ENCODE data around the gene EFNA2.

The EFNA2 gene

DNA sequence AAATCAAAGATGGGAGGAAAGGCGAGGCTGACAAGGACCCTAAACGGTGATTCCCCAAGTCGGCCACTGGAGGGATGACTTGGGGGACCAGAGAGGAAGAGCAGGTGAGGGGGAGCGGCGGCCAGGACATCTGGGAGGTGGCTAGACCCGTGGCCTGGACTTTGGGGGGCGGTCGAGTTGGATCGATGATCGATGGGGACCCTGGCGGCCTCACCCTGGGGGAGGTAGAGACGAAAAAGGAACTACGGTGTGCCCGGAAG lies 24.2 kb upstream of the EFNA2 start:
- peak overlapping the region; percentile 90 for H3K4me2 ChIP-seq (ENCODE audit: low read length)
- peak overlapping the region; percentile 81 for H3K4me3 ChIP-seq (ENCODE audit: low read depth, low read length)
- TF ChIP-seq, protein P1, sequence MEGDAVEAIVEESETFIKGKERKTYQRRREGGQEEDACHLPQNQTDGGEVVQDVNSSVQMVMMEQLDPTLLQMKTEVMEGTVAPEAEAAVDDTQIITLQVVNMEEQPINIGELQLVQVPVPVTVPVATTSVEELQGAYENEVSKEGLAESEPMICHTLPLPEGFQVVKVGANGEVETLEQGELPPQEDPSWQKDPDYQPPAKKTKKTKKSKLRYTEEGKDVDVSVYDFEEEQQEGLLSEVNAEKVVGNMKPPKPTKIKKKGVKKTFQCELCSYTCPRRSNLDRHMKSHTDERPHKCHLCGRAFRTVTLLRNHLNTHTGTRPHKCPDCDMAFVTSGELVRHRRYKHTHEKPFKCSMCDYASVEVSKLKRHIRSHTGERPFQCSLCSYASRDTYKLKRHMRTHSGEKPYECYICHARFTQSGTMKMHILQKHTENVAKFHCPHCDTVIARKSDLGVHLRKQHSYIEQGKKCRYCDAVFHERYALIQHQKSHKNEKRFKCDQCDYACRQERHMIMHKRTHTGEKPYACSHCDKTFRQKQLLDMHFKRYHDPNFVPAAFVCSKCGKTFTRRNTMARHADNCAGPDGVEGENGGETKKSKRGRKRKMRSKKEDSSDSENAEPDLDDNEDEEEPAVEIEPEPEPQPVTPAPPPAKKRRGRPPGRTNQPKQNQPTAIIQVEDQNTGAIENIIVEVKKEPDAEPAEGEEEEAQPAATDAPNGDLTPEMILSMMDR (IDR thresholded peaks at IDR 0.05) = peak; percentile 27
- no peaks in the 10 kb centered on the region for H3K9me3 ChIP-seq (ENCODE audit: control insufficient read depth, low read length)
- H3K4me1 ChIP-seq = peaks cover 36% of the 10 kb centered on the region
- H2AFZ ChIP-seq = peak overlapping the region; percentile 68
- H3K27me3 ChIP-seq (ENCODE audit: control insufficient read depth, insufficient read depth, low read length) = no peaks in the 10 kb centered on the region
- no peaks in the 10 kb centered on the region for H3K36me3 ChIP-seq (ENCODE audit: control insufficient read depth, insufficient read depth, low read length)
- no peaks in the 10 kb centered on the region for H3K79me2 ChIP-seq
- H3K27ac ChIP-seq = peak overlapping the region; percentile 100
- H3K9ac ChIP-seq = peak overlapping the region; percentile 70

DNA sequence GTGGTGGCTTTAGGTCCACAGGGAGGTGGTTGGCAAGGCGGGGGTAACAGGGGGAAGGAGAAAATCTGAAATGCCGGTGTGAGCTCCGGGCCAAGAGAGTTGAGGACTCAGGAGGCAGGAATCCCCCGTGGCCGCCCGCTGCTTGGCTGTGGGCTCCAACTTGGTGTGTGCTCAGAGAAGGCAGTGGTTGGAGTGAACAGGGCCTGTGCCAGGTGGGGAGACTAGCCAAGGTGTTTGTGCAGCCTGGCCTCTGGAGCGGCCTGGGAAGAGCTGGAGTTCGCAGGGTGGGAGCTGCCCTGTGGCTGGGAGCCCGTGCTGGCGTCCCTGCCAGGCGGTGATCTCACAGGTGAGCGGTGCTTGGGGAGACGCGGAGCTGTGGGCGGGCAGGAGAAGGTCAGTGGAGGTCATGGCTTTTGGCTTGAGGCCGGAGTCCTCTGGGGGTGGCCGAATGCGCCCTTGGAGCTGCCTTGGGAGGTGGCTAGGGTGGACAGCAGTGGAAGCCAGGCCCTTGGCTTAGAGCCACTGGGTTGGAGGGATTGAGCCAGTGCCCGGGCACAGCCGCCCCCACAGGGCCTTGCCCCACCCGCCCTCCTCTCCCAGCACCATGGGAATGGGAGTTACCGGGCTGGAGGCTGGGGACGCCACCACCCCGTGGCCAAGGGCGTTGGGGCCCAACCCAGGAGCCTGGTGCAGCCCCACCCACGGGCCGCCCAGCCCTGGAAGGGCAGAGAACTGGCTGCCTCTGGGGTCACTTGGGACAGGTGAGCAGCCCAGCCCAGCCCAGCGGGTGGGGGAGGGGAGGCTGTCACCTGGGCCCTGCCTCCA lies 23.7 kb upstream of the EFNA2 start:
- peak overlapping the region; percentile 70 for H3K9ac ChIP-seq
- H3K9me3 ChIP-seq (ENCODE audit: control insufficient read depth, low read length) = no peaks in the 10 kb centered on the region
- H3K36me3 ChIP-seq (ENCODE audit: control insufficient read depth, insufficient read depth, low read length) = no peaks in the 10 kb centered on the region
- TF ChIP-seq, protein P1 (IDR thresholded peaks at IDR 0.05) = peak; percentile 10
- H2AFZ ChIP-seq = peak overlapping the region; percentile 68
- peak overlapping the region; percentile 81 for H3K4me3 ChIP-seq (ENCODE audit: low read depth, low read length)
- peaks cover 38% of the 10 kb centered on the region for H3K4me1 ChIP-seq
- peak overlapping the region; percentile 90 for H3K4me2 ChIP-seq (ENCODE audit: low read length)
- H3K27me3 ChIP-seq (ENCODE audit: control insufficient read depth, insufficient read depth, low read length) = no peaks in the 10 kb centered on the region
- peak overlapping the region; percentile 100 for H3K27ac ChIP-seq
- H3K79me2 ChIP-seq = no peaks in the 10 kb centered on the region

DNA sequence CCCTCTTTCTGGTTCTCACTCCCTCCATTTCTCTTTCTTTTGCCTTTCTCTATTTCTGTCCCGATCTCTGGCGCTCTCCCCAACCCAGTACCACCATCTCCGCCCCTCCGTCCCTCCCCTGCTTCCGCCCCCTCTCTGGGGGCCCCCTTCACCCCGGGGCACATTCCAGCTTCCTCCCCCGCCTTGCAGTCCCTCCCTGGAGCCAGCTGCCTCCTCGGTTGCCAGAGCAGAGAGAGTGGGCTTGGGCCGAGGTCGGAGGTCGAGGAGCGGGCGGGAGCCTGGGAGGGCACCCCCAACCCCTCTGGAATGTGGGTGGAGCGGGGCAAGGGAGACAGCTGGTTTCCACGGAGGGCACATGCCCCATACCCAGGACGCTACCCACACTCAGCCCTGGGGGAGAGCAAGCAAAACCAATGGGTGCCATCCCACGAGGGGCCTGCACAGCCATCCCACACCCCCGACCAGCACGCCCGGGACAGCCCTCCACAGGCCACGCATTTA lies 23.0 kb upstream of the EFNA2 start:
- peaks cover 43% of the 10 kb centered on the region for H3K4me1 ChIP-seq
- no peaks in the 10 kb centered on the region for H3K36me3 ChIP-seq (ENCODE audit: control insufficient read depth, insufficient read depth, low read length)
- no peaks in the 10 kb centered on the region for H3K9me3 ChIP-seq (ENCODE audit: control insufficient read depth, low read length)
- H3K9ac ChIP-seq = no peak overlapping the region
- H3K27ac ChIP-seq = peak overlapping the region; percentile 100
- TF ChIP-seq, protein P1 (IDR thresholded peaks at IDR 0.05) = no peak
- H3K4me3 ChIP-seq (ENCODE audit: low read depth, low read length) = peak overlapping the region; percentile 44
- H2AFZ ChIP-seq = peak overlapping the region; percentile 68
- H3K4me2 ChIP-seq (ENCODE audit: low read length) = peak overlapping the region; percentile 90
- H3K27me3 ChIP-seq (ENCODE audit: control insufficient read depth, insufficient read depth, low read length) = no peaks in the 10 kb centered on the region
- H3K79me2 ChIP-seq = no peaks in the 10 kb centered on the region

GRCh38 chr19:1263188-1263587 lies 22.5 kb upstream of the EFNA2 start:
- Histone ChIP-seq H3K9me3 (ENCODE audit: control insufficient read depth, low read length) (no peaks in the 10 kb centered on the region), H3K79me2 (no peaks in the 10 kb centered on the region), H3K9ac (no peak overlapping the region), H3K36me3 (ENCODE audit: control insufficient read depth, insufficient read depth, low read length) (no peaks in the 10 kb centered on the region), H3K4me3 (ENCODE audit: low read depth, low read length) (no peak overlapping the region), H2AFZ (peak overlapping the region; percentile 53), H3K4me2 (ENCODE audit: low read length) (no peak overlapping the region), H3K27ac (peak overlapping the region; percentile 100), H3K27me3 (ENCODE audit: control insufficient read depth, insufficient read depth, low read length) (no peaks in the 10 kb centered on the region), H3K4me1 (peaks cover 48% of the 10 kb centered on the region)
- TF ChIP-seq, protein P1 (IDR thresholded peaks at IDR 0.05) = no peak
